GOT3 (cell line): ENCODE measurements around the gene SLC25A13.

Experiments
- DNase-seq: peaks from one replicate; lab custom pipeline; 2025; ENCODE audit warnings: mixed read lengths; lab: John Stamatoyannopoulos, UW

SLC25A13 gene

DNA sequence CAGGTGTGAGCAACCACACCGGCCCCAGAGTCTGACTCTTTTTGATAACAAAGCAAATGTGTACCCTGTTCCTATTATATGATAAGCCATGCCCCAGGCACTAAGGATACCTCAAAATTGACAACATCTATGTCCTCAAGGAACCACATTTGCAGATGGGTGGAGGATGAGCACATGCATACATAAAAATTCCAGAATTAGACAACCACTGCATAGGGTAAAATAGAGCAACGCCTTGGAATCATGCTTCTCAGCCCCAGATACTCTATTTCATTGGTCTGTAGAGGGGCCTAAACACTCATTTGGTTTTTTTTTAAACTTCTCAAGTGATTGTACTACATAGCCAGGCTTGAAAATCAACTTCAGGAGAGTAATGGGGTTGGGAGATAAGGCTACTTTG, 78.7 kb downstream of the SLC25A13 start:
- DNase-seq, result no peak

GRCh38 chr7:96241855-96242254, 80.0 kb downstream of the SLC25A13 start:
- DNase-seq, result no peak

DNA sequence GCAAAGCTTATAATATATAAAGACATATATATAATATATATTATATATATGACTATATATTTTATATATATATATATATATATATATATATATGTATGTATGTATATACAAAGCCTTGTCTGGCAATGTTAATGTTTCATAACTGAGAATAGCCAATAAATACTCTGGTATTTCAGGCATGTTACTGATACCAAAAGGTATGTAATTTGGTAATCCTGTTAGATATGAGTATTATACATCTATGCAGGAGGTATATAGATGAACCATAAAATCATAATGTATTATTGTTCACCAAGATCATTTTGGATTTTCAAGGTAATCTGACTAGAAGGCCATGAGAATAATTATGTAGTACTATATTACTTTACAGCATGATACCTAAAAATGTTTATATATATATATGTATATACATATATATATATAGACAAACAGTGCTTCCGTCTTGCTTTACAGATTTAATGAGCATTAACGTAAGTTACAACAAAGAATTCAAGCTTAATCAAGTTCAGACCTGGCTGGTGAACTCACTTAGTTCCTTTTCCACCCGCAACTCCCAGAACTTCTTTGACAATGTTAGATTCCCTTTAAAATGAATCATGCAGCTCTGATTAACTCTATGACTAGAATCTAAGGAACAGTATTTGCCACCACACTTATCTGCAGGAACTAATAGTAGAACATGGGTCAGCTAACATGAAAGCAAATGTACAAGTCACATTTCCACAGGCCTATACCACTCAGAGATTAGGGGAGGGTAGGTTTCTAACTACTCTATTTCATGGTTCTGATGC, 82.7 kb downstream of the SLC25A13 start:
- DNase-seq, result no peak

GRCh38 chr7:96238474-96238873, 83.4 kb downstream of the SLC25A13 start:
- DNase-seq, result no peak

GRCh38 chr7:96237040-96237439, 84.9 kb downstream of the SLC25A13 start:
- no peak for DNase-seq

- DNase-seq, result no peak
Observed at GRCh38 chr7:96236198-96237039, 85.5 kb downstream of the SLC25A13 start.

- DNase-seq, result no peak
Observed at GRCh38 chr7:96235281-96235680, 86.6 kb downstream of the SLC25A13 start.

DNA sequence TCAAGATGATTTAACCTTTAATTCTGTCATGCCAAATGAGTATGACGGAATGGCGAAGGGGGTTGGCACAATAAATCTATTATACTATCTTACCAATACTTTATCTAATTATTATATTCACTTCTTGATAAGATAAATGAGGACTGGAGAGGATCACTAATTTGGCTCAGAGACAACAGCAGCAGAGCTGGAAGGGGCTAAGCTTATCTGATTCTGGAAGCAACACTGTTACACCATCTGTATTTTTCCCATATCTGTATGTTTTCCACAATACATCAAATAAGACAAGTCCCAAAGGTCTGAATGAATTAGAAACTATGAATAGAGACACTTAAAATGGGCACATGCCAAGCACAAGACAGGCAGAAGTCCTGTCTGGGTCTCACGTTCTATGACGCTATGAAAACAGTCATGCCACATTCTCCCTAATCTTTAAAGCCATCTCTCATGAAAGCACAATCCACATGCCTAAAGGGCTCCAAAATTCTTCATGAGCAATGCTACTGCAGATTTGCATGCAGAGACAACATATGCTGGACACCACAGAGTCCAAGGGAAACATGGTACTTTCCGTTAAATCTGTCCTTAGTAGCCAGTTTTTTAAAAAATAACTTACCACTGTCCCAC, 88.3 kb downstream of the SLC25A13 start:
- no peak for DNase-seq

DNA sequence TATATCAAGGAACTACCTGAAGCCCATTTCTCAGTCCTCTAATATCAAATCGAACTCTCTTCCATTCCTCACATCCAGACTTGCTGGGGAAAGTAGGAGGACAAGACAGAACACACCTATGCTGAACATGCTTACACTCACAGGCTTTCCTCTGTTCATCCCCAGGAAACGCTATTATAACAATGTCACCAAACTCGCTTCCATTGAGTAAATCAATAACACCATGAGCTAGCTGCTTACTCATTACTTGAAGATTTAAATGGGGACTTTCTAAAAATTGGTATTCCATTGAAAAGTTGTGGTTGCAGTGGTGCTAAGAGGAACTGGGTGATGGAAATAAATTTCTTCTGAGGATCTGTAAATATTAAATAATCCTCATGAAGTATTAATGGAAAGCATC, 88.8 kb downstream of the SLC25A13 start:
- DNase-seq, result no peak

GRCh38 chr7:96228760-96229159, 93.1 kb downstream of the SLC25A13 start:
- no peak for DNase-seq

DNA sequence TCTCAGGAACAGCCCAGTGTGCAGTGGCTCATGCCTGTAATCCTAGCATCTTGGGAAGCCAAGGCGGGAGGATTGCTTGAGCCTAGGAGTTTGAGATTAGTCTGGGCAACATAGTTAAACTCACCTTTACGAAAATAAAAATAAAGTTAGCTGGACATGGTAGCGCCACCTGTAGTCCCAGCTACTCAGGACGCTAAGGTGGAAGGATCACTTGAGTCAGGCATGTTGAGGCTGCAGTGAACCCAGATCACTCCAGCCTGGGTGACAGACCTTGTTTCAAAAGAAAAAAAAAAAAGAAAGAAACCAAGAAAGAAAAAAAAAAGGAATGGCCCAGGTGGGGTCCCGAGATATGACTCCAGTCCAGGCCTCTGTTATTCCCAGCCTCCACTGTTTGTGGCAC, 96.6 kb downstream of the SLC25A13 start:
- DNase-seq, result no peak

DNA sequence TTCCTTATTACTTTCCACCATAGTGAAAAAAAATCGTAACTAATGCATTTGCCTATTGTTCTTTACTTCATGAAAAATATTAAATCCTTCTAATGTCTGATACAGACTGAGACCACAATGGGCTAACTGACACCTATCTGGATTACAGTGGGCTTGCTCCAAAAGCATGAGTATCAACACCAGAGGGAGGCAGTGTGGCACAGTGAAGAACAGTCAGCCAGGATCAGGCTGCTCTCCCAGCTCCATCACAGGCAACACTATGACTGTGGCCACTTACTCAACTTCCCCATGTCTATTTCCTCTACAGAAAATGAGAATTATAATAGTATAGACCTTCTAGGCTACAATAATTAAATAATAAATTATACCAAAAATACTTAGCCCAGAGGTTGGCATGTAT, 97.2 kb downstream of the SLC25A13 start:
- no peak for DNase-seq

- no peak for DNase-seq
Observed at GRCh38 chr7:96224073-96224472, 97.8 kb downstream of the SLC25A13 start.

- DNase-seq, result no peak
Observed at GRCh38 chr7:96221888-96222287, 100.0 kb downstream of the SLC25A13 start.

GRCh38 chr7:96219378-96220130, 102.3 kb downstream of the SLC25A13 start:
- no peak for DNase-seq

- no peak for DNase-seq
Observed at GRCh38 chr7:96218664-96219243, 103.1 kb downstream of the SLC25A13 start.

- no peak for DNase-seq
Observed at GRCh38 chr7:96217147-96217546, 104.8 kb downstream of the SLC25A13 start.

DNA sequence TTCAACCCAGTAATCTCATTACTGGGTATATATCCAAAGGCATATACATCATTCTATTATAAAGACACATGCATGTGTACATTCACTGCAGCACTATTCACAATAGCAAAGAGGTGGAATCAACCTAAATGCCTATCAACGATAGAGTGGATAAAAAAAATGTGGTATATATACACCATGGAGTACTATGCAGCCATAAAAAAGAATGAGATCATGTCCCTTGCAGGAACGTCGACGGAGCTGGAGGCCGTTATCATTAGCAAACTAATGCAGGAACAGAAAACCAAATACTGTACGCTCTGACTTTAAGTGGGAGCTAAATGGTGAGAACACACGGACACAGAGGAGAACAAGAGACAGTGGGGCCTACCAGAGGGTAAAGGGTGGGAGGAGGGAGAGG, 105.5 kb downstream of the SLC25A13 start:
- no peak for DNase-seq

DNA sequence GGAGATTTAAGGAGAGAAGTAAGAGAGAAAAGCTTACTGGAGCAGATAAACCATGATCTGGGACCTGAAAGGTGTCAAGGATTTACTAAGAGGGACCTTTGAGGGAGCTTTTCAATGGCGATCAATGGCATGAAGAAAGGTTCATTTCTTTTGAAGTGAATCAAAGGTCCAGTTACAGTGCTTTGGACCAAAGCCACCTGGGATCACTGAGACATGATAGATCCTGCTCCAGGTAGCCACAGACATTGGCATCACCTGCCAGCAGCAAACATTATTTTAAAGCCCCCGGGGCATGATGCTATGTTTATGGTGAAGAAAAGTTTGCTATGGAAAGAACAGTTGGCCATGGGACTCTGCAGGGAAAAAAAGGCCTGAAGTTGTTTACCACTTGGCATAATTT, 109.4 kb downstream of the SLC25A13 start:
- DNase-seq, result no peak

DNA sequence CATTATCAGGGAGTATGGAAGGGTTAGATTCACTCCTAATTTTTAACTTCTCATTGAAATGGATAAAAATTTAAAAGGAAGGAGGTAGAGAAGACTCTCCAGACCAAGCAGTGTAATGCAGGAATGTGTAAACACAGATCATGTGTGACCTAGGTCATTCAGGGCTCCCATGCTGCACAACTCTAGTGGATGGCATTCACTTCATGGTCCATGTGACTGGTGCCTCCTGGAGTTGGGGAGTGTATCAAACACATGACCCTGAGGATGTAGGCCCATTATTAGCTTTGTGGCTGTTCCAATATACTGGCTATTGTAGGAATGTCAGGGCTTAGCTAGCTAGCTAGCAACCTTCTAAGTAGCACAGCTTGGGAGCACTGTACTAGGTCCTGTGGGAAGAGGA, 109.9 kb downstream of the SLC25A13 start:
- DNase-seq, result no peak

DNA sequence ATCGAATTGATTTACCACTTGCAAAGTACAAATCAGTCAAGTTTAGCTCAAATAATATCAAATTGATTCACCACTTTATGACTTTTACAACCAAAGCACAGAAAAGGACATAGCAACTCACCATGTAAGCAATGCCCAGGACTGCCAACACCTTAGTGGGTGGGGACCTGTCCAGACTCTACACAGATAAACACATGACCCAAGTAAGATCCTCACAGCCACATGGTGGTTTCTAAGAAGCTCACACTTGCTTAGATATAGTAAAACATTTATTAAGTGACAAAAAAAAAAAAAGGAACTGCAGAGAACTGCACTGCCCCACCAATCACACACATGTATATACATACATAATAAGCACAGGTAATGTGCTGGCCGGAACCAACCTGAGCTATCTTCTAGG, 116.2 kb downstream of the SLC25A13 start:
- no peak for DNase-seq

DNA sequence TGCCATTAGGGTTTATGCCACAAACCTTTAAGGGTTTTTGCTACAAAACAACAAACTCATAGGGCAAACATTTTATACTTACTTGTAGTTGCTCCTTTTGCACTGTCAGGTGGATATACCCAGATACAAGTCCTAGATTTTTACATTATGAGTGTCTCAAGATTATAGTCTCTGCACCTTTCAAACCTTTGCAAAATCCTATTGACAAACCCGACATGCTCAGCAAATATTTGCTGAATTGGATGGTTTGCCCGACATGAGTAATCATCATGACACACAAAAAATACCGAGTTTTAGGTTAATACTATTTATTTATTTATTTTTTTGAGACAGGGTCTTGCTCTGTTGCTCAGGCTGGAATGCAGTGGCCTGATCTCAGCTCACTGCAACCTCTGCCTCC, 117.3 kb downstream of the SLC25A13 start:
- DNase-seq, result no peak
